NOMO-1 treated with dmso at 0.1 percent for 144 hours (cell line): Measurements from ENCODE around the gene CPHXL2.

Source experiments
- DNase-seq: peaks from one replicate; lab custom pipeline; 2025; ENCODE audit not compliant: unreplicated experiment; lab: John Stamatoyannopoulos, UW

CPHXL2 gene

GRCh38 chr16:75676909-75677308, at the start of gene CPHXL2:
Gene CPHXL2 (minus strand): TSS chr16:75677009. CDS start chr16:75676999, 10 bp downstream.
- no peak for DNase-seq

GRCh38 chr16:75726390-75726789, 49.6 kb upstream of the CPHXL2 start, which contains the start of gene CPHXL:
Gene CPHXL (minus strand): TSS chr16:75726490. CDS start chr16:75726442, 48 bp downstream.
- DNase-seq: no peak

GRCh38 chr16:75718452-75718851, 41.6 kb upstream of the CPHXL2 start:
- DNase-seq: no peak

- no peak for DNase-seq
These were observed 37.9 kb upstream of the CPHXL2 start for GRCh38 chr16:75714661-75715060.

- no peak for DNase-seq
These were observed 33.5 kb upstream of the CPHXL2 start for GRCh38 chr16:75710344-75710743.

GRCh38 chr16:75703306-75703705, 26.5 kb upstream of the CPHXL2 start:
- no peak for DNase-seq

GRCh38 chr16:75702242-75702641, 25.4 kb upstream of the CPHXL2 start:
- no peak for DNase-seq

- no peak for DNase-seq
These were observed 24.6 kb upstream of the CPHXL2 start, which contains the start of gene DUXB for GRCh38 chr16:75701361-75701760. Gene DUXB (minus strand): TSS chr16:75701461. CDS start chr16:75701418, 43 bp downstream.

- DNase-seq: no peak
These were observed 20.8 kb upstream of the CPHXL2 start for GRCh38 chr16:75697571-75697970.

GRCh38 chr16:75695708-75696107, 18.9 kb upstream of the CPHXL2 start:
- no peak for DNase-seq

GRCh38 chr16:75687361-75687760, 10.6 kb upstream of the CPHXL2 start:
- no peak for DNase-seq

- no peak for DNase-seq
These were observed 5.5 kb upstream of the CPHXL2 start for GRCh38 chr16:75682308-75682707.

GRCh38 chr16:75679366-75679765, 2.6 kb upstream of the CPHXL2 start:
- no peak for DNase-seq

GRCh38 chr16:75667503-75667902, 9.3 kb downstream of the CPHXL2 start:
- no peak for DNase-seq

GRCh38 chr16:75660726-75661302, 16.0 kb downstream of the CPHXL2 start:
- DNase-seq: no peak

GRCh38 chr16:75660321-75660720, 16.5 kb downstream of the CPHXL2 start:
- no peak for DNase-seq

- DNase-seq: no peak
These were observed 18.6 kb downstream of the CPHXL2 start for GRCh38 chr16:75658175-75658574.

- no peak for DNase-seq
These were observed 22.9 kb downstream of the CPHXL2 start for GRCh38 chr16:75653922-75654321.

- peak; percentile 69 for DNase-seq
These were observed 28.3 kb downstream of the CPHXL2 start for GRCh38 chr16:75648265-75649076.

GRCh38 chr16:75647492-75648264, 29.1 kb downstream of the CPHXL2 start, which contains the start of the genes KARS1 and TERF2IP:
Gene KARS1 (minus strand): TSS chr16:75647665. CDS start chr16:75647639, 26 bp downstream.
Gene TERF2IP (plus strand): TSS chr16:75647773. CDS start chr16:75647883, 110 bp downstream.
- DNase-seq: peak; percentile 95

- DNase-seq: no peak
These were observed 29.7 kb downstream of the CPHXL2 start for GRCh38 chr16:75647112-75647491.
